H9 (cell line): Measurements from ENCODE around the gene MYO18B. TPM values are rescaled to one million over a fixed set of nuclear protein-coding genes. Genes with fewer than 3 reads are reported as not detected.

Source experiments
- DNase-seq: peaks from one replicate; pipeline ENCODE4 v3.0.0-alpha.2; 2017
- H2AFZ ChIP-seq: one replicate; pipeline ENCODE4 v1.6.1; 2013; ENCODE audit warnings: mild to moderate bottlenecking, low read length, control low read depth, moderate library complexity
- H2AK5ac ChIP-seq: 2 replicates; pipeline ENCODE4 v1.6.1; 2013; ENCODE audit warnings: low read length, control low read depth, mixed read lengths; ENCODE audit not compliant: insufficient read length
- H2BK120ac ChIP-seq: one replicate; pipeline ENCODE4 v1.6.1; 2013; ENCODE audit warnings: low read depth, mild to moderate bottlenecking, low read length, control low read depth, inconsistent platforms; ENCODE audit not compliant: poor library complexity, severe bottlenecking
- H2BK12ac ChIP-seq: 2 replicates; pipeline ENCODE4 v1.6.1; 2013; ENCODE audit warnings: low read length, control low read depth, mixed read lengths, low read depth; ENCODE audit not compliant: insufficient read length
- H2BK15ac ChIP-seq: 2 replicates; pipeline ENCODE4 v1.6.1; 2013; ENCODE audit warnings: low read depth, low read length, control low read depth
- H2BK20ac ChIP-seq: one replicate; pipeline ENCODE4 v1.6.1; 2013; ENCODE audit warnings: low read depth, mild to moderate bottlenecking, low read length, control low read depth, inconsistent platforms; ENCODE audit not compliant: poor library complexity, severe bottlenecking
- H2BK5ac ChIP-seq: 2 replicates; pipeline ENCODE4 v1.6.1; 2013; ENCODE audit warnings: low read length, control low read depth, mixed read lengths; ENCODE audit not compliant: insufficient read length
- H3K14ac ChIP-seq: 2 replicates; pipeline ENCODE4 v1.6.1; 2013; ENCODE audit warnings: low read length, control low read depth; ENCODE audit not compliant: insufficient read depth
- H3K18ac ChIP-seq: 2 replicates; pipeline ENCODE4 v1.6.1; 2013; ENCODE audit warnings: low read depth, mild to moderate bottlenecking, mixed read lengths, low read length, control low read depth; ENCODE audit not compliant: insufficient read length
- H3K23ac ChIP-seq: 2 replicates; pipeline ENCODE4 v1.6.1; 2013; ENCODE audit warnings: low read length, control low read depth, mixed read lengths, low read depth; ENCODE audit not compliant: insufficient read length
- H3K23me2 ChIP-seq: 2 replicates; pipeline ENCODE4 v1.6.1; 2013; ENCODE audit warnings: low read depth, mild to moderate bottlenecking, mixed read lengths, low read length, control low read depth; ENCODE audit not compliant: insufficient read length, poor library complexity, severe bottlenecking
- H3K27ac ChIP-seq: 2 replicates; pipeline ENCODE4 v1.5.1; 2013; ENCODE audit warnings: low read length, control low read depth, mixed read lengths, low read depth; ENCODE audit not compliant: insufficient read length
- H3K27me3 ChIP-seq: 2 replicates; pipeline ENCODE4 v1.6.1; 2013; ENCODE audit warnings: low read length, control low read depth, inconsistent platforms; ENCODE audit not compliant: insufficient read depth
- H3K4ac ChIP-seq: 2 replicates; pipeline ENCODE4 v1.6.1; 2013; ENCODE audit warnings: low read depth, mild to moderate bottlenecking, control low read depth, inconsistent platforms, low read length, moderate library complexity
- H3K4me1 ChIP-seq: 2 replicates; pipeline ENCODE4 v1.6.1; 2013; ENCODE audit warnings: low read length, control low read depth, inconsistent platforms; ENCODE audit not compliant: insufficient read depth
- H3K4me2 ChIP-seq: 2 replicates; pipeline ENCODE4 v1.6.1; 2013; ENCODE audit warnings: low read length, control low read depth, mixed read lengths; ENCODE audit not compliant: insufficient read length, insufficient read depth
- H3K56ac ChIP-seq: 2 replicates; pipeline ENCODE4 v1.6.1; 2013; ENCODE audit warnings: low read depth, mild to moderate bottlenecking, mixed read lengths, low read length, control low read depth; ENCODE audit not compliant: insufficient read length
- H3K79me1 ChIP-seq: 2 replicates; pipeline ENCODE4 v1.6.1; 2013; ENCODE audit warnings: low read depth, mild to moderate bottlenecking, moderate library complexity, low read length, control low read depth, inconsistent platforms; ENCODE audit not compliant: insufficient read depth, poor library complexity, severe bottlenecking
- H3K79me2 ChIP-seq: 2 replicates; pipeline ENCODE4 v1.6.1; 2013; ENCODE audit warnings: low read length, control low read depth, inconsistent platforms; ENCODE audit not compliant: insufficient read depth
- H3K9ac ChIP-seq: 2 replicates; pipeline ENCODE4 v1.6.1; 2013; ENCODE audit warnings: low read length, control low read depth, mixed read lengths; ENCODE audit not compliant: insufficient read length; ENCODE audit errors: extremely low read depth
- H3K9me3 ChIP-seq: one replicate; pipeline ENCODE4 v1.6.1; 2013; ENCODE audit warnings: low read depth, low read length, inconsistent platforms; ENCODE audit not compliant: control insufficient read depth
- H3T11ph ChIP-seq: one replicate; pipeline ENCODE4 v1.6.1; 2013; ENCODE audit warnings: mild to moderate bottlenecking, low read length, control low read depth, inconsistent platforms
- H4K20me1 ChIP-seq: one replicate; pipeline ENCODE4 v1.6.1; 2013; ENCODE audit not compliant: control insufficient read depth, insufficient read length, insufficient read depth
- H4K5ac ChIP-seq: 2 replicates; pipeline ENCODE4 v1.6.1; 2013; ENCODE audit warnings: low read depth, mild to moderate bottlenecking, mixed read lengths, low read length, control low read depth; ENCODE audit not compliant: insufficient read length
- H4K8ac ChIP-seq: replicated peaks from 2 replicates; pipeline ENCODE4 v1.6.1; 2013; ENCODE audit warnings: low read length, control low read depth, mixed read lengths, low read depth; ENCODE audit not compliant: insufficient read length
- H4K91ac ChIP-seq: 2 replicates; pipeline ENCODE4 v1.6.1; 2013; ENCODE audit warnings: low read depth, mild to moderate bottlenecking, moderate library complexity, mixed read lengths, low read length, control low read depth; ENCODE audit not compliant: insufficient read length
- H3K27ac Mint-ChIP-seq, 3 experiments: 2 replicates in 2 of 3; 3 replicates in 1 of 3; pipeline ENCODE4 v1.8.0; 2020 to 2021; ENCODE audit warnings: mixed read lengths in 3 of 3, mild to moderate bottlenecking in 1 of 3, moderate library complexity in 1 of 3
- H3K27me3 Mint-ChIP-seq: 2 replicates; pipeline ENCODE4 v1.8.0; 2021; ENCODE audit warnings: low read depth, mild to moderate bottlenecking, moderate library complexity, mixed read lengths
- H3K36me3 Mint-ChIP-seq, 3 experiments: 2 replicates in 2 of 3; 3 replicates in 1 of 3; pipeline ENCODE4 v1.8.0; 2020 to 2021; ENCODE audit warnings: low read depth in 3 of 3, mixed read lengths in 3 of 3; ENCODE audit not compliant: insufficient read depth in 1 of 3
- H3K4me1 Mint-ChIP-seq, 2 experiments: 2 replicates each; pipeline ENCODE4 v1.8.0; 2020; ENCODE audit warnings: mixed read lengths in 2 of 2
- H3K4me3 Mint-ChIP-seq, 2 experiments: 2 replicates in 1 of 2; 3 replicates in 1 of 2; pipeline ENCODE4 v1.8.0; 2020 to 2021; ENCODE audit warnings: mild to moderate bottlenecking in 2 of 2, mixed read lengths in 2 of 2, moderate library complexity in 1 of 2
- H3K9me3 Mint-ChIP-seq, 2 experiments: 2 replicates in 1 of 2; 3 replicates in 1 of 2; pipeline ENCODE4 v1.8.0; 2020; ENCODE audit warnings: mild to moderate bottlenecking in 2 of 2, mixed read lengths in 2 of 2, moderate library complexity in 1 of 2
- CTCF ChIP-seq: fragments of 200-600 bp; sonication (generic); conservative IDR thresholded peaks from 3 replicates; pipeline ENCODE4 v1.8.0; 2021; ENCODE audit warnings: antibody characterized with exemption, mild to moderate bottlenecking
- WGBS: extraction: QIAGEN DNeasy Blood & Tissue Kit; methylation state at CpG from one replicate; pipeline ENCODE4 v1.1.7; 2013; ENCODE audit warnings: missing lambda C conversion rate, low lambda C conversion rate, mixed read lengths; ENCODE audit not compliant: insufficient read length; ENCODE audit errors: extremely low coverage; 5-methylcytosine and 5-hydroxymethylcytosine counted together
- total RNA-seq: library from RNA; stranded (reverse); gene quantifications from 2 replicates; pipeline ENCODE4 v1.2.1, GENCODE V29; 2021

Gene MYO18B
- total RNA-seq, 1 experiment from 2014 or later, result 0.46 TPM

- H2BK5ac ChIP-seq, result no peak overlapping the region
- Mint-ChIP-seq H3K27me3 (peaks cover 3% of the 10 kb centered on the region), H3K27ac (no peak overlapping the region), H3K36me3 (no peaks in the 10 kb centered on the region), H3K9me3 (no peaks in the 10 kb centered on the region; a peak in 1 of 5 replicates), H3K4me3 (no peak overlapping the region), H3K4me1 (no peaks in the 10 kb centered on the region)
- H4K91ac ChIP-seq, result no peak overlapping the region
- no peaks in the 10 kb centered on the region for H3K79me2 ChIP-seq
- no peak overlapping the region for H3K27ac ChIP-seq
- no CpG with 5 or more reads among the region's 5 CpGs for WGBS
- H3K9ac ChIP-seq, result no peak overlapping the region
- H4K5ac ChIP-seq, result no peak overlapping the region
- no peak overlapping the region for H2AFZ ChIP-seq
- DNase-seq, result no peak
- H4K8ac ChIP-seq, result no peak overlapping the region
- TF ChIP-seq CTCF, result no peak
- no peaks in the 10 kb centered on the region for H4K20me1 ChIP-seq
- no peak overlapping the region for H2AK5ac ChIP-seq
- H3K56ac ChIP-seq, result no peak overlapping the region
- H3K14ac ChIP-seq, result no peak overlapping the region
- no peaks in the 10 kb centered on the region for H3K27me3 ChIP-seq
- H3K4ac ChIP-seq, result no peak overlapping the region
- no peaks in the 10 kb centered on the region for H3K4me1 ChIP-seq
- H2BK120ac ChIP-seq, result no peak overlapping the region
- no peaks in the 10 kb centered on the region for H3K9me3 ChIP-seq
- H2BK20ac ChIP-seq, result no peak overlapping the region
- H2BK15ac ChIP-seq, result no peak overlapping the region
- no peak overlapping the region for H3K23ac ChIP-seq
- no peak overlapping the region for H2BK12ac ChIP-seq
- H3K4me2 ChIP-seq, result no peak overlapping the region
- H3T11ph ChIP-seq, result no peak overlapping the region
- no peaks in the 10 kb centered on the region for H3K23me2 ChIP-seq
- peak overlapping the region; percentile 48 for H3K18ac ChIP-seq
- no peaks in the 10 kb centered on the region for H3K79me1 ChIP-seq
Observed at GRCh38 chr22:25829237-25829636, 87.2 kb downstream of the MYO18B start.
